Smooth muscle cell (in vitro differentiated cells): Measurements from ENCODE around the gene SALL4. TPM values are rescaled to one million over a fixed set of nuclear protein-coding genes. Genes with fewer than 3 reads are reported as not detected.
"Not testable (repeated sequence)": the region's sequence is repeated elsewhere in the genome, so short reads cannot be mapped to it uniquely, and the experiment has no call there.

Source experiments
- DNase-seq: peaks from one replicate; lab custom pipeline; 2025; ENCODE audit not compliant: unreplicated experiment; lab: John Stamatoyannopoulos, UW
- H2AFZ ChIP-seq: fragments of 200-600 bp; sonication (generic); 2 replicates; pipeline ENCODE4 v1.6.0; 2016; ENCODE audit warnings: antibody characterized with exemption, low read depth, mild to moderate bottlenecking
- H3F3A ChIP-seq: fragments of 200-600 bp; sonication (generic); 2 replicates; pipeline ENCODE4 v1.6.0; 2017; ENCODE audit warnings: antibody characterized with exemption, low read depth
- H3K27ac ChIP-seq: fragments of 200-600 bp; sonication (generic); 2 replicates; pipeline ENCODE4 v1.5.1; 2016; ENCODE audit warnings: low read depth, mild to moderate bottlenecking
- H3K27me3 ChIP-seq: fragments of 200-600 bp; sonication (generic); 2 replicates; pipeline ENCODE4 v1.6.1; 2016; ENCODE audit warnings: low read depth, mild to moderate bottlenecking
- H3K36me3 ChIP-seq: fragments of 200-600 bp; sonication (generic); 2 replicates; pipeline ENCODE4 v1.5.1; 2016; ENCODE audit warnings: low read depth
- H3K4me1 ChIP-seq: fragments of 200-600 bp; sonication (generic); 2 replicates; pipeline ENCODE4 v1.5.1; 2016; ENCODE audit warnings: low read depth
- H3K4me2 ChIP-seq: fragments of 200-600 bp; sonication (generic); 2 replicates; pipeline ENCODE4 v1.6.0; 2016; ENCODE audit warnings: mild to moderate bottlenecking
- H3K4me3 ChIP-seq: fragments of 200-600 bp; sonication (generic); 2 replicates; pipeline ENCODE4 v1.5.1; 2016; ENCODE audit warnings: mild to moderate bottlenecking
- H3K79me2 ChIP-seq: fragments of 200-600 bp; sonication (generic); 2 replicates; pipeline ENCODE4 v1.6.0; 2016; ENCODE audit warnings: low read depth, mild to moderate bottlenecking
- H3K9ac ChIP-seq: fragments of 200-600 bp; sonication (generic); 2 replicates; pipeline ENCODE4 v1.6.0; 2016; ENCODE audit warnings: low read depth
- H3K9me3 ChIP-seq: fragments of 200-600 bp; sonication (generic); replicated peaks from 2 replicates; pipeline ENCODE4 v1.5.1; 2016; ENCODE audit warnings: low read depth
- H4K20me1 ChIP-seq: fragments of 200-600 bp; sonication (generic); 2 replicates; pipeline ENCODE4 v1.6.0; 2016; ENCODE audit warnings: low read depth
- WGBS: methylation state at CpG from one replicate; pipeline ENCODE4 v1.1.7; 2016; ENCODE audit warnings: low lambda C conversion rate; 5-methylcytosine and 5-hydroxymethylcytosine counted together
- polyA plus RNA-seq: library from polyadenylated mRNA; unstranded; fragments of >200 nt; fragmentation: Nextera tagmentation; extraction: Ambion mirVana; gene quantifications from 2 replicates; pipeline ENCODE4 v1.2.1, GENCODE V29; 2016
- total RNA-seq: library from RNA; depleted of rRNA; stranded (reverse); fragments of >200 nt; gene quantifications from 2 replicates; pipeline ENCODE4 v1.2.3, GENCODE V29; 2014
- TF ChIP-seq, protein P1 (sequence below): fragments of 200-600 bp; sonication (generic); IDR thresholded peaks from 2 replicates; pipeline ENCODE4 v1.5.1; 2017; ENCODE audit warnings: borderline replicate concordance, mild to moderate bottlenecking, antibody characterized with exemption; ENCODE audit not compliant: insufficient read depth, poor library complexity, severe bottlenecking

The SALL4 gene
- total and polyA plus RNA-seq, 2 experiments from 2014 or later = 14.2 to 17.6 TPM

DNA sequence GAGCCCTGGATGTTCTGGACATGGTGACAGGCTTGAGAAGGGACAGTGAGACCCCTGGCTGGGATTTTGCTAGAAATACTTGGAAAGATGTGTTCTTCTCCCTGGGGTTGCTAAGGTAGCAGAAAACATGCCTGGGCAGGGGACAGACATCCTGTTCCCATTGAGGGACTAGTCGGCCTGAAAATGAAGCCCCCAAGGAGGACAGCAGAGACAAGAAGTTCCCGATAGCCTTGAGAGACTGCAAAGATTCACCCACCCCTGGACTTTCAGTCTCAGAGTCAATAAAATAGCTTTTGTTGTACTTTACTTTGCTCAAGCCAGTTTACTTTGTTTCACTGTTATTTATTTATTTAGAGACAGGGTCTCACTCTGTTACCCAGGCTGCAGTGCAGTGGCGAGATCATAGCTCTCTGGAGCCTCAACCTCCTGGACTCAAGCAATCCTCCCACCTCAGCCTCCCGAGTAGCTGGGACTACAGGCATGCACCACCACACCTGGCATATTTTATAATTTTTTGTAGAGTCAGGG lies 62.5 kb downstream of the SALL4 start:
- 93% methylated on average over 4 of the region's 4 CpGs for WGBS
- Histone ChIP-seq H3K79me2 (peaks cover 8% of the 10 kb centered on the region), H3K27me3 (no peaks in the 10 kb centered on the region)

DNA sequence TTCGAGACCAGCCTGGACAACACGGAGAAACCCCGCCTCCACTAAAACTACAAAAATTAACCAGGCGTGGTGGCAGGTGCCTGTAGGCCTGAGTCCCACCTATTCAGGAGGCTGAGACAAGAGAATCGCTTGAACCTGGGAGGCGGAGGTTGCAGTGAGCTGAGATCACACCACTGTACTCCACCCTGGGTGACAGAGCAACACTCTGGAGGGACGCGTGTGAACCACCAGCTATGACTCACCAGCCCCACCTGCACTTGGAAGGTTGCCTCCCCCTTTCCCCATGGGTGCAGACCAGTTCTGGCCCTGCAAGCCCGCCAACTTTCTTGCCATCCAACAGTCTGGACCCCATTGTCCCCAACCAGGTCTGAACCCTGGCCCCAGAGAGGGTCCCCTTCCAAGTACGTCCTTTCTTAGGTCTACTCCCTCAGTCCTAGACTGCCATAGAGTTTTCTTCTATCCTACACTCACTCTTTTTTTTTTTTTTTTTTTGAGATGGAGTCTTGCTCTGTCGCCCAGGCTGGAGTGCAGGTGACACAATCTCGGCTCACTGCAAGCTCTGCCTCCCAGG lies 63.4 kb downstream of the SALL4 start:
- TF ChIP-seq, protein P1, sequence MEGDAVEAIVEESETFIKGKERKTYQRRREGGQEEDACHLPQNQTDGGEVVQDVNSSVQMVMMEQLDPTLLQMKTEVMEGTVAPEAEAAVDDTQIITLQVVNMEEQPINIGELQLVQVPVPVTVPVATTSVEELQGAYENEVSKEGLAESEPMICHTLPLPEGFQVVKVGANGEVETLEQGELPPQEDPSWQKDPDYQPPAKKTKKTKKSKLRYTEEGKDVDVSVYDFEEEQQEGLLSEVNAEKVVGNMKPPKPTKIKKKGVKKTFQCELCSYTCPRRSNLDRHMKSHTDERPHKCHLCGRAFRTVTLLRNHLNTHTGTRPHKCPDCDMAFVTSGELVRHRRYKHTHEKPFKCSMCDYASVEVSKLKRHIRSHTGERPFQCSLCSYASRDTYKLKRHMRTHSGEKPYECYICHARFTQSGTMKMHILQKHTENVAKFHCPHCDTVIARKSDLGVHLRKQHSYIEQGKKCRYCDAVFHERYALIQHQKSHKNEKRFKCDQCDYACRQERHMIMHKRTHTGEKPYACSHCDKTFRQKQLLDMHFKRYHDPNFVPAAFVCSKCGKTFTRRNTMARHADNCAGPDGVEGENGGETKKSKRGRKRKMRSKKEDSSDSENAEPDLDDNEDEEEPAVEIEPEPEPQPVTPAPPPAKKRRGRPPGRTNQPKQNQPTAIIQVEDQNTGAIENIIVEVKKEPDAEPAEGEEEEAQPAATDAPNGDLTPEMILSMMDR = no peak
- no peak overlapping the region for H3K4me3 ChIP-seq
- H3K4me1 ChIP-seq = peaks cover 6% of the 10 kb centered on the region
- no peaks in the 10 kb centered on the region for H3K27me3 ChIP-seq
- no peak overlapping the region for H3K9ac ChIP-seq
- H3K79me2 ChIP-seq = peaks cover 8% of the 10 kb centered on the region
- H3K27ac ChIP-seq = no peak overlapping the region
- no peak overlapping the region for H2AFZ ChIP-seq
- no peaks in the 10 kb centered on the region for H3K36me3 ChIP-seq
- H3F3A ChIP-seq = no peaks in the 10 kb centered on the region
- H4K20me1 ChIP-seq = no peaks in the 10 kb centered on the region
- no peak for DNase-seq
- no peaks in the 10 kb centered on the region for H3K9me3 ChIP-seq
- no peak overlapping the region for H3K4me2 ChIP-seq
- 92% methylated on average over 12 of the region's 12 CpGs for WGBS

More for the DNA sequence above, 62.5 kb downstream of the SALL4 start:
- no peak overlapping the region for H3K27ac ChIP-seq
- H3K4me2 ChIP-seq = no peak overlapping the region
- peaks cover 6% of the 10 kb centered on the region for H3K4me1 ChIP-seq
- H3K9ac ChIP-seq = no peak overlapping the region
- no peaks in the 10 kb centered on the region for H3K36me3 ChIP-seq
- H3F3A ChIP-seq = no peaks in the 10 kb centered on the region
- H4K20me1 ChIP-seq = no peaks in the 10 kb centered on the region
- no peak for DNase-seq
- H3K9me3 ChIP-seq = no peaks in the 10 kb centered on the region
- no peak overlapping the region for H3K4me3 ChIP-seq
- H2AFZ ChIP-seq = no peak overlapping the region
- TF ChIP-seq, protein P1 = no peak

DNA sequence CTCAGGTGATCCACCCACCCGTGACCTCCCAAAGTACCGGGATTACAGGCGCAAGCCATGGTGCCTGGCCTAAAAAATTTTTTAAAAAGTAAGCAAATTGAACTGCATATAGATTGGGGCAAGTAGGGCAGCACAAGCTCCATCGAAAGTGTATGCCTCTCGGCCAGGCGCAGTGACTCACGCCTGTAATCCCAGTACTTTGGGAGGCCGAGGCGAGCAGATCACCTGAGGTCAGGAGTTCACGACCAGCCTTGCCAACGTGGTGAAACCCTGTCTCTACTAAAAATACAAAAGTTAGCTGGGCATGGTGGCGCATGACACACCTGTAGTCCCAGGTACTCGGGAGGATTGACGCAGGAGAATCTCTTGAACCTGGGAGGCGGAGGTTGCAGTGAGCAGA lies 64.1 kb downstream of the SALL4 start:
- H3K79me2 ChIP-seq, H3F3A ChIP-seq, DNase-seq, H2AFZ ChIP-seq, H3K9me3 ChIP-seq, H3K27ac ChIP-seq, H3K4me2 ChIP-seq, H3K4me3 ChIP-seq, H4K20me1 ChIP-seq, H3K4me1 ChIP-seq, H3K36me3 ChIP-seq, H3K9ac ChIP-seq, H3K27me3 ChIP-seq: not testable (repeated sequence)
- WGBS = 91% methylated on average over 15 of the region's 15 CpGs

DNA sequence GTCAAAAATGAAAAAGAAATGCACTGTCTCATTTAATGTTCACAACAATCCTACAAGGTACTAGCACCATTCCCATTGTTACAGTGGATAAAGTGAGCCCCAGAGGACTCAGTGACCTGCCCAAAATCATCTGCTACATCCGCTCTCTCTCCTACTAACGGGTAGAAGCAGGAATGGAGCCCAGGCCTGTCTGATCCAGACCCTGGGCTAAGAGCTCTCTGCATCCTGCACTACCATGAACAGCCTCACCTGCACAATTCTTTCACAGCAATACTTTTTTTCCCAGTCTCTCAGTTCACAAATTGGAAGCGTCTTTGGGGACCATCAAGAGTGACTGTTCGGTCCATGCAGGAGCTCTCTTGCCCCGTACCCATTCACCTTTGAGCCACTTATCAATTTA lies 65.4 kb downstream of the SALL4 start:
- H2AFZ ChIP-seq = no peak overlapping the region
- WGBS = 77% methylated on average over 5 of the region's 5 CpGs
- no peak overlapping the region for H3K4me3 ChIP-seq
- H3K79me2 ChIP-seq = peaks cover 6% of the 10 kb centered on the region
- no peak overlapping the region for H3K27ac ChIP-seq
- H3F3A ChIP-seq = no peaks in the 10 kb centered on the region
- DNase-seq = no peak
- H3K4me1 ChIP-seq = no peaks in the 10 kb centered on the region
- H3K4me2 ChIP-seq = no peak overlapping the region
- H3K9me3 ChIP-seq = no peaks in the 10 kb centered on the region
- H4K20me1 ChIP-seq = peaks cover 6% of the 10 kb centered on the region
- H3K27me3 ChIP-seq = no peaks in the 10 kb centered on the region
- H3K9ac ChIP-seq = no peak overlapping the region
- no peaks in the 10 kb centered on the region for H3K36me3 ChIP-seq
- TF ChIP-seq, protein P1 = no peak
